ENCODE measurements around the gene RGS12.
A peak's percentile ranks its signal among the peaks of the same experiment; 100 is the strongest.

The RGS12 gene, protein sequence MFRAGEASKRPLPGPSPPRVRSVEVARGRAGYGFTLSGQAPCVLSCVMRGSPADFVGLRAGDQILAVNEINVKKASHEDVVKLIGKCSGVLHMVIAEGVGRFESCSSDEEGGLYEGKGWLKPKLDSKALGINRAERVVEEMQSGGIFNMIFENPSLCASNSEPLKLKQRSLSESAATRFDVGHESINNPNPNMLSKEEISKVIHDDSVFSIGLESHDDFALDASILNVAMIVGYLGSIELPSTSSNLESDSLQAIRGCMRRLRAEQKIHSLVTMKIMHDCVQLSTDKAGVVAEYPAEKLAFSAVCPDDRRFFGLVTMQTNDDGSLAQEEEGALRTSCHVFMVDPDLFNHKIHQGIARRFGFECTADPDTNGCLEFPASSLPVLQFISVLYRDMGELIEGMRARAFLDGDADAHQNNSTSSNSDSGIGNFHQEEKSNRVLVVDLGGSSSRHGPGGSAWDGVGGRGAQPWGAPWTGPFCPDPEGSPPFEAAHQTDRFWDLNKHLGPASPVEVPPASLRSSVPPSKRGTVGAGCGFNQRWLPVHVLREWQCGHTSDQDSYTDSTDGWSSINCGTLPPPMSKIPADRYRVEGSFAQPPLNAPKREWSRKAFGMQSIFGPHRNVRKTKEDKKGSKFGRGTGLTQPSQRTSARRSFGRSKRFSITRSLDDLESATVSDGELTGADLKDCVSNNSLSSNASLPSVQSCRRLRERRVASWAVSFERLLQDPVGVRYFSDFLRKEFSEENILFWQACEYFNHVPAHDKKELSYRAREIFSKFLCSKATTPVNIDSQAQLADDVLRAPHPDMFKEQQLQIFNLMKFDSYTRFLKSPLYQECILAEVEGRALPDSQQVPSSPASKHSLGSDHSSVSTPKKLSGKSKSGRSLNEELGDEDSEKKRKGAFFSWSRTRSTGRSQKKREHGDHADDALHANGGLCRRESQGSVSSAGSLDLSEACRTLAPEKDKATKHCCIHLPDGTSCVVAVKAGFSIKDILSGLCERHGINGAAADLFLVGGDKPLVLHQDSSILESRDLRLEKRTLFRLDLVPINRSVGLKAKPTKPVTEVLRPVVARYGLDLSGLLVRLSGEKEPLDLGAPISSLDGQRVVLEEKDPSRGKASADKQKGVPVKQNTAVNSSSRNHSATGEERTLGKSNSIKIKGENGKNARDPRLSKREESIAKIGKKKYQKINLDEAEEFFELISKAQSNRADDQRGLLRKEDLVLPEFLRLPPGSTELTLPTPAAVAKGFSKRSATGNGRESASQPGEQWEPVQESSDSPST (N-terminal part only)

GRCh38 chr4:3292571-3293400 is at the start of gene RGS12:
TSS of gene RGS12 (plus strand) at chr4:3293021. CDS start at chr4:3316171, 23,150 bp downstream.
- DNase-seq, result peak; percentile 92

- peak; percentile 35 for DNase-seq
These were observed 49.6 kb upstream of the RGS12 start for GRCh38 chr4:3243136-3243780.

DNA sequence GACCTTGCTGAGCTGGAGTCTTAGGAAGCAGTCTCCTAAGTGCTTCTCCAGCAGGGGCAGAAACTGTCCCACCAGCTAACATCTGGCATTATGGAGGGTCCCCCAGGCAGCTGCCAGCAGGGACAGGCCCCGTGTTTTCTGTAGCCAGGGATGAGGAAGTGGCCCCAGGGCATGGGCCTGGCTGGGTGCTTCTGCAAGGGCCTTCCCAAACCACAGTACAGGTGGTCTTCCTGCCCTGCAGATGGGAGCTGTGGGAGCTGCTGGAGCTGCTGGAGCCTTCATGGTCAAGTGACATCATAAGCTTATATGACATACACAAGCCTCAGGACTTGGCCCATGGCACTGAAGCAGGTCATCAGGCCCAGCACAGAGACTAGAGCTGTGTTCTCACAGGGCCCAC is 48.8 kb upstream of the RGS12 start:
- no peak for DNase-seq

DNA sequence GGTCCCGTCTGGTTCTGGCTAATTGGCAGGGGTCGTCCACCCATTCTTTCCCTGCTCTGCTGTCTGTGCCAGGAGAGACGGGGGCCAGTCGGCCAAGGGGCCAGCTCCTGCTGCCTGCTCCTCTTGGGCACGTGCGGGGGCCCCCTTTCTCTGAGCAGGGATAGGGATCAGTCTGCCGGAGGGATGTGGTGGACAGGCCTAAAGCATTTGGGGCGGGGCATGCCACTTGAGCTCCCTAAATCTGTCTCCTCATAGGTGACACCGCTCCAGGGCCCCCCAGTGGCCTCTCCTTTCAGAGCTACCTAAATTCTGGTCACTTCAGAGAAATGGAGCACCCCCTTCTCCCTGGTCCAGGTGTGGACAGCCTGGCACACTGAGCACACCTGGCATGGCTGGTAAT is 48.1 kb upstream of the RGS12 start:
- DNase-seq, result no peak

GRCh38 chr4:3245676-3246075 is 47.1 kb upstream of the RGS12 start:
- DNase-seq, result no peak

GRCh38 chr4:3246458-3247398 is 46.1 kb upstream of the RGS12 start:
- DNase-seq, result no peak

GRCh38 chr4:3247399-3248177 is 45.2 kb upstream of the RGS12 start:
- no peak for DNase-seq

- no peak for DNase-seq
These were observed 44.7 kb upstream of the RGS12 start for GRCh38 chr4:3248178-3248480.

GRCh38 chr4:3248811-3249661 is 43.8 kb upstream of the RGS12 start, which contains the start of gene MSANTD1:
TSS of gene MSANTD1 (plus strand) at chr4:3249159. CDS start at chr4:3249223, 64 bp downstream.
- no peak for DNase-seq

DNA sequence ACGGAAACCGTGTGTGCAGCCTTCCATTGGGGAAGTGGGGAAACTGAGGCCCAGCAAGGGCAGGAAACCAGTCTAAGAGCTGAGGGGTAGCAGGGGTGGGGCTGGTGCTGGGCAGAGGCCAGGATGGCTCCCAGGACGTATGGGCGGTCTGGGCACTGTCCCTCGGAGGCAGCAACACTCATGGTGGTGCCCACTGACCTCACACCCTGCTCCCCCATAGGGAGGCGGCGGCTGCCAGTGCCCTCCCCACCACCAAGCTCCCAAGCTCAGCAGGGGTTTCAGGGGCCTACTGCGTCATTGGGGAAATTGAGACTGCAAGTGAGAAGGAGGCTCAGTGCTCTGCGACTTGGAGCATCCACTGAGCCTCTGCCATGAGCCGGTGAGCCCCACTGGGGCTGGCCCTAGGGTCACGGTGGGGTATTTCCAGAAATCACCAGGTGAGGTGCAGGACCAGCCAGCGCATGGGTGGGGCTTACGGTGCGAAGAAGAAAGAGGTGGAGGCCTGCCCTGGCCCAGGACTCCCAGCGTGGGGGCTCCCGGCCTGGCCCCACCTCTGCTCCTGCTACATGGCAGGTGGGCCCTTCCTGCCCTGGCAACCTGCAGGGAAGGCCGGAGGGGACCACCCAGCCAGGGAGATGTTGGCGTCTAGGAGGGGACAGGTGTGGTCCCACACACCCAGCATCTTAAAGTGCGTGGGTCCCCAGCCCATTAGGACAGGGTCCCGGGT is 42.9 kb upstream of the RGS12 start:
- no peak for DNase-seq

- no peak for DNase-seq
These were observed 42.3 kb upstream of the RGS12 start for GRCh38 chr4:3250438-3250955.

- DNase-seq, result no peak
These were observed 41.7 kb upstream of the RGS12 start for GRCh38 chr4:3250956-3251690.

DNA sequence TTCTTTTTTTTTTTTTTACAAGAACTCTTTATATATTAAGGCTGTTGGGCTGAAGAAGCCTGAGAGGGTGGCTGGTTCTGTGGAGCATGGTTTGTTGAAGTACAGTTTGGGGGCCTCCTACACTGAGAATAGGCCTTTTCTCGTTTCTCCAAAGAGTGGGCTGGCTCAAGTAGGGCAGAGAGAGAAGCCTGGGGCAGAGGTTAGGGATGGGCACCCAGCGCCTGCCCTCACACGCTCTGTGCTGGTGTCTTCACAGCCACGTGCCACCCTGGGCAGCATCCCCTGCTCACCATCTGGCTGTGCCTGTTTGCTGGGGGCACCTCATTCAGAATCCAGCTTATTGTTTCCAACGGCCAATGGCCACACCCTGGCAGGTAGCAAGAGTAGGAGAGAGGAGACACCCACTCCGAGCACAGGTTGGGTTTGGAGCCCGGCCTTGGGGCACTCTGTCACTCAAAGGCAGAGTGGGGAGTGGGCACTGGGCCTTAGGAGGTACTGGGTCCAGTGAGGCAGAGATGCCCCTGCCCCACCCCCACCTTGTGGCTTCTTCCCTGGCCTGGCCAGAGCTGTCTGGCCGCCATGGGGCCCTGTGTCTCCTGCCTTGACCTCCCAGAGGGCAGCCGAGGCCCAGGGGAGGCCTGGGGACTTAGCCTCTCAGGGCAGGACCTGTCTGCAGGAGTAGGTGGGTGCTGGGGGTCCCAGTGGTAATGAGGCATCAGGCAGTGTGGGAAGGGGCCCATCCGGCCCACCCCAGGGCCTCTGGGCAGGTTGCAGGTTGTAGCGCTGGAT is 40.9 kb upstream of the RGS12 start:
- DNase-seq, result no peak

GRCh38 chr4:3252480-3252828 is 40.4 kb upstream of the RGS12 start:
- no peak for DNase-seq

DNA sequence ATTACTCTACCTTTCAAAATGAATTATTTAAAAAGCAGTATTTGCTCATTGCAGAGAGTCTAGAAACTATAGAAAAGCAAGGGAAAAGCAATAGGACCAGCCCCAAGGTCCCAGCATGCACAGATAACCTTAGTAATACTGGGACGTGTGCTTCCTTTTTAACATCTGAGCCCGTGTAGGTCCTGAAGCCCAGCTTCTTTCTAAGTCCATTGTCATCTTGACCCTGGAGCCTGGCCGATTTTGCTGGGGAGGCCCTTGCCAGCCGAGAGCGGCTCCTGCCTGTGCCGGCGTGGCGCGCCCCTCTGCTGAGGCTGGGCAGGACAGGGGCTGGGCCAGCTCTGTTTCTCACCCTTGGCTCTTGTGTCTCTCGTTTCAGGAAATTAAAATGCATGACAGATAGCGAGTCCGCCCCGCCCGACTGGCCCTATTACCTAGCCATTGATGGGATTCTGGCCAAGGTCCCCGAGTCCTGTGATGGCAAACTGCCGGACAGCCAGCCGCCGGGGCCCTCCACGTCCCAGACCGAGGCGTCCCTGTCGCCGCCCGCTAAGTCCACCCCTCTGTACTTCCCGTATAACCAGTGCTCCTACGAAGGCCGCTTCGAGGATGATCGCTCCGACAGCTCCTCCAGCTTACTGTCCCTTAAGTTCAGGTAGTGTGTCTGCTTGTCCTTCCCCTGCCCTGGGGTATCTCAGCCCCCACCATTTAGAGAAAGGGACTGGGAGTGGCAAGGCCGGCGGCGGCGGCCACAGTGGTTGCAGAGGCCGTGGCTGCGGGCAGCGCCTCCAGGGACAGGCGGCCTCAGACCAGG is 39.8 kb upstream of the RGS12 start:
- DNase-seq, result no peak

All from CD4-positive, alpha-beta T cell treated with Interleukin-6 for 4 hours (primary cell).